IMR-90 (cell line): ENCODE results near the gene CPSF4.
A peak's percentile ranks its signal among the peaks of the same experiment; 100 is the strongest.

Experiments used
- BHLHE40 ChIP-seq: fragments of 150-350 bp; IDR thresholded peaks from 2 replicates; pipeline ENCODE4 v1.6.1; 2016; ENCODE audit warnings: mild to moderate bottlenecking, low read depth, low read length
- CEBPB ChIP-seq: IDR thresholded peaks from 2 replicates; pipeline ENCODE4 v1.6.1; 2012; ENCODE audit warnings: low read depth, low read length, improper control_type of control experiment
- CHD1 ChIP-seq: IDR thresholded peaks from 2 replicates; pipeline ENCODE4 v1.6.1; 2012; ENCODE audit warnings: low read depth, low read length, improper control_type of control experiment
- CTCF ChIP-seq: conservative IDR thresholded peaks from 2 replicates; pipeline ENCODE4 v1.5.1; 2012; ENCODE audit warnings: mild to moderate bottlenecking, low read depth, low read length, improper control_type of control experiment
- ELK1 ChIP-seq: fragments of 150-350 bp; IDR thresholded peaks from 2 replicates; pipeline ENCODE4 v1.6.1; 2016; ENCODE audit warnings: low read depth, mild to moderate bottlenecking, low read length, moderate library complexity, borderline replicate concordance
- FOS ChIP-seq: fragments of 150-350 bp; IDR thresholded peaks from 2 replicates; pipeline ENCODE4 v1.6.1; 2016; ENCODE audit warnings: low read depth, low read length
- MAFK ChIP-seq: IDR thresholded peaks from 2 replicates; pipeline ENCODE4 v1.6.1; 2012; ENCODE audit warnings: low read depth, low read length, improper control_type of control experiment
- MXI1 ChIP-seq: IDR thresholded peaks from 2 replicates; pipeline ENCODE4 v1.6.1; 2012; ENCODE audit warnings: low read depth, mild to moderate bottlenecking, low read length, moderate library complexity, borderline replicate concordance
- POLR2A ChIP-seq: IDR thresholded peaks from 2 replicates; pipeline ENCODE4 v1.6.1; 2012; ENCODE audit warnings: mild to moderate bottlenecking, low read depth, low read length
- RAD21 ChIP-seq: IDR thresholded peaks from 2 replicates; pipeline ENCODE4 v1.6.1; 2012; ENCODE audit warnings: low read length, improper control_type of control experiment
- RCOR1 ChIP-seq: IDR thresholded peaks from 2 replicates; pipeline ENCODE4 v1.6.1; 2012; ENCODE audit warnings: mild to moderate bottlenecking, low read length, improper control_type of control experiment; ENCODE audit not compliant: insufficient replicate concordance
- RFX5 ChIP-seq: IDR thresholded peaks from 2 replicates; pipeline ENCODE4 v1.8.0; 2012; ENCODE audit warnings: low read depth, mild to moderate bottlenecking, low read length, moderate library complexity
- SMC3 ChIP-seq: fragments of 150-350 bp; IDR thresholded peaks from 2 replicates; pipeline ENCODE4 v1.6.1; 2016; ENCODE audit warnings: low read depth, mild to moderate bottlenecking, antibody characterized with exemption, low read length, moderate library complexity
- USF2 ChIP-seq: fragments of 150-350 bp; IDR thresholded peaks from 2 replicates; pipeline ENCODE4 v1.6.1; 2017; ENCODE audit warnings: mild to moderate bottlenecking, antibody characterized with exemption, low read length, low read depth

- no peak for TF ChIP-seq CTCF
- no peak for TF ChIP-seq RAD21
- TF ChIP-seq MXI1: no peak
- TF ChIP-seq BHLHE40: no peak
- TF ChIP-seq POLR2A: no peak
- no peak for TF ChIP-seq MAFK
- TF ChIP-seq RCOR1: no peak
- no peak for TF ChIP-seq RFX5
- peak; percentile 81 for TF ChIP-seq CEBPB
- no peak for TF ChIP-seq FOS
- no peak for TF ChIP-seq USF2
- no peak for TF ChIP-seq SMC3
- TF ChIP-seq ELK1: no peak
- no peak for TF ChIP-seq CHD1
Measured at GRCh38 chr7:99440195-99440594, 1.5 kb downstream of the CPSF4 start.
